LNCAP (cell line): ENCODE data around the gene RPS3.
A peak's percentile ranks its signal among the peaks of the same experiment; 100 is the strongest.

Source experiments
- CTCF ChIP-seq: fragments of 450-650 bp; IDR thresholded peaks from 2 replicates; pipeline ENCODE4 v1.5.1; 2017; ENCODE audit warnings: mild to moderate bottlenecking

RPS3 gene

GRCh38 chr11:75445315-75445953 is 46.1 kb downstream of the RPS3 start:
- TF ChIP-seq CTCF: peak; percentile 94

DNA sequence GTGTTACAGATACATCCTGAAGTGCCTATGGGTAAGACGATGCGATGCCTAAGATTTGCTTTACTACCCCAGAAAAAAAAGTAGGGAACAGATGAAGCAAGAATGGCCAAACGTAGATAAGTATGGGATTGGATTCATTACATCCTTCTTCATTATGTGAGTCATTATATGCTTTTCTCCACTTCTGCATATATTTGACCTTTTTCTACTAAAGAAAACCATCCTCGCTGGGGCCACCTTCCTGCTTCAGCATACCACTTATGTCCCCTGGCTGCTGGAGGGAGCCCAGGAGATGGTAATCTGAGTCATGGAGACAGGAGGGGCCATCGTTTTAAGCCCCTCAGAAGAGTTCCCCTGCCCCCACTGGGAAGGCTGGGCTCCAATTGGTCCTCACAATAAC is 48.1 kb downstream of the RPS3 start:
- TF ChIP-seq CTCF: no peak

DNA sequence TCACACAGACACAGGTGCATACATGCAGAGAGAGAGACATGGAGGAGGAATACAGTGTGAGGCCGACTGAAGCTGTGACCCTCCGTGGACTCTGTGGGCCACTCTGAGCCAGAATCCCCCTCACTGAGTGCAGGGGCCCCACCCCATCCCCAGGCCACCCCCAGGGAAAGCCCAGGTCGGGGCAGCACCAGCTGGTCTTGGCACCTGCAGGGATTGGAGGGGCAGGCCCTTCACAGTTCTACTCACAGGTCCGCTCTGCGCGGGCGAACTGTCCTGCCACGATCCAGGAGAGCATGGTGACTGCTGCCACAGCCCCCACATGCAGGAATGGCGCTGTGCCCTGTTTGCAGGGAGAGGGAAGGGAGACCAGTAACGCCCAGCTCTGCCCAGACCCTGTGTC is 50.0 kb downstream of the RPS3 start:
- no peak for TF ChIP-seq CTCF

- TF ChIP-seq CTCF: no peak
Measured at GRCh38 chr11:75449776-75450175, 50.5 kb downstream of the RPS3 start.

GRCh38 chr11:75450236-75450635 is 50.9 kb downstream of the RPS3 start:
- TF ChIP-seq CTCF: no peak

- peak; percentile 75 for TF ChIP-seq CTCF
Measured at GRCh38 chr11:75450826-75451821, 51.8 kb downstream of the RPS3 start.

- TF ChIP-seq CTCF: no peak
Measured at GRCh38 chr11:75453916-75454655, 54.8 kb downstream of the RPS3 start.
